HepG2 (cell line): Measurements from ENCODE around the gene ZNF277.

ENCODE experiments used
- CHD2 ChIP-seq: IDR thresholded peaks from 2 replicates; pipeline ENCODE4 v1.6.1; 2011; ENCODE audit warnings: low read depth, low read length, improper control_type of control experiment
- EZH2 ChIP-seq: conservative IDR thresholded peaks from 2 replicates; pipeline ENCODE4 v1.6.1; 2012; ENCODE audit warnings: mild to moderate bottlenecking, low read depth, low read length, moderate library complexity
- JUND ChIP-seq: sonication (generic); formaldehyde crosslinking; IDR thresholded peaks from 2 replicates; pipeline ENCODE4 v1.8.0; 2022; ENCODE audit warnings: mild to moderate bottlenecking, missing genetic modification reagents
- MAZ ChIP-seq, 2 experiments: sonication (generic) in 1 of 2; formaldehyde crosslinking in 1 of 2; IDR thresholded peaks; 2 replicates each; pipeline versions ENCODE4 v1.5.0 to v1.6.1; 2012 to 2020; ENCODE audit warnings: low read depth in 2 of 2, mild to moderate bottlenecking in 2 of 2, borderline replicate concordance in 1 of 2, improper control_type of control experiment in 1 of 2, low read length in 1 of 2, missing genetic modification reagents in 1 of 2, moderate library complexity in 1 of 2
- NR2F6 ChIP-seq, 2 experiments: IDR thresholded peaks; 2 replicates each; pipeline ENCODE4 v1.6.1; 2016; ENCODE audit warnings: antibody characterized with exemption in 1 of 2, mild to moderate bottlenecking in 1 of 2
- POLR2A ChIP-seq, 2 experiments: IDR thresholded peaks; 2 replicates each; pipeline ENCODE4 v1.6.1; 2011; ENCODE audit warnings: low read depth in 2 of 2, low read length in 2 of 2, mild to moderate bottlenecking in 1 of 2, moderate library complexity in 1 of 2; ENCODE audit not compliant: insufficient read depth in 1 of 2
- POLR2AphosphoS5 ChIP-seq: IDR thresholded peaks from 2 replicates; pipeline ENCODE4 v1.6.1; 2012; ENCODE audit warnings: low read depth, low read length
- TCF12 ChIP-seq, 2 experiments: fragments of 450-650 bp in 1 of 2; sonication (generic) in 1 of 2; formaldehyde crosslinking in 1 of 2; IDR thresholded peaks; 2 replicates each; pipeline versions ENCODE4 v1.6.1 to v1.8.0; 2017 to 2022; ENCODE audit warnings: antibody characterized with exemption in 1 of 2, mild to moderate bottlenecking in 1 of 2, missing genetic modification reagents in 1 of 2, moderate library complexity in 1 of 2
- ZBTB1 ChIP-seq: sonication (generic); formaldehyde crosslinking; IDR thresholded peaks from 2 replicates; pipeline ENCODE4 v1.4.0; 2020; ENCODE audit warnings: missing genetic modification reagents, borderline replicate concordance
- ZNF724P ChIP-seq: sonication (generic); formaldehyde crosslinking; IDR thresholded peaks from 2 replicates; pipeline ENCODE4 v1.8.0; 2022; ENCODE audit warnings: missing genetic modification reagents, borderline replicate concordance
- TF ChIP-seq, protein P1 (sequence below): sonication (generic); formaldehyde crosslinking; IDR thresholded peaks from 2 replicates; pipeline ENCODE4 v1.5.0; 2020; ENCODE audit warnings: mild to moderate bottlenecking, missing genetic modification reagents, moderate library complexity
- TF ChIP-seq, protein P2 (sequence below): IDR thresholded peaks from 2 replicates; pipeline ENCODE4 v1.6.1; 2012; ENCODE audit warnings: low read depth, low read length, improper control_type of control experiment
- TF ChIP-seq, protein P3 (sequence below), 2 experiments: sonication (generic) in 1 of 2; formaldehyde crosslinking in 1 of 2; IDR thresholded peaks; 2 replicates each; pipeline versions ENCODE4 v1.6.1 to v1.9.0; 2014 to 2022; ENCODE audit warnings: antibody characterized with exemption in 1 of 2, borderline replicate concordance in 1 of 2, inconsistent platforms in 1 of 2, low read depth in 1 of 2, missing genetic modification reagents in 1 of 2

DNA sequence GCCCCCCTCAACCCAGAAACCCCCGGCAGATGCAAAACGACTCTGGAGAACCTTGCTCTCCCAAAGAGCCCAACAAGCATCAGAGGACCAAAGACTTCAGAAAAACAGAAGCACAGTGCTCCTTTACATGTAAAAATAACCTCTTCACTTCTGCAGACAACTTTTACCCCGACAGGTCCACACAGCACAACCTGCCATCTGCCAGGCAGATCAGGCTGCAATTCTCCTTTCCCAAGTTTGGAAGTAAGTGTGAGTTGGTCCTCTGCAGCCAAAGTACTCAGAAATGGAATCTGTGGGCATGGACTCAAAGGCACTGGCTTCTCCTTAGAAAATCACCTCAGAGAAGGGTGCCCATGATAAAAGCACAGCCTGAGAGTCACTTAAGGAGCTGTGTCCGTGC, 26.3 kb upstream of the ZNF277 start:
- TF ChIP-seq ZBTB1 (CRISPR knock-in tag) (no peak), POLR2A (IDR thresholded peaks at IDR 0.05; ENCODE audit: insufficient read depth in 1 of 2, low read depth in 2 of 2, low read length in 2 of 2) (no peak), NR2F6 (IDR thresholded peaks at IDR 0.05) (no peak), NR2F6 (CRISPR knock-in tag; IDR thresholded peaks at IDR 0.05) (no peak), MAZ (IDR thresholded peaks at IDR 0.05; ENCODE audit: borderline replicate concordance, low read depth, low read length) (no peak), MAZ (CRISPR knock-in tag; IDR thresholded peaks at IDR 0.05; ENCODE audit: low read depth) (no peak), EZH2 (no peak), POLR2AphosphoS5 (no peak), TCF12 (IDR thresholded peaks at IDR 0.05) (no peak), TCF12 (CRISPR knock-in tag; IDR thresholded peaks at IDR 0.05) (no peak), ZNF724P (CRISPR knock-in tag) (no peak), JUND (CRISPR knock-in tag) (no peak), CHD2 (no peak)
- TF ChIP-seq, protein P1, sequence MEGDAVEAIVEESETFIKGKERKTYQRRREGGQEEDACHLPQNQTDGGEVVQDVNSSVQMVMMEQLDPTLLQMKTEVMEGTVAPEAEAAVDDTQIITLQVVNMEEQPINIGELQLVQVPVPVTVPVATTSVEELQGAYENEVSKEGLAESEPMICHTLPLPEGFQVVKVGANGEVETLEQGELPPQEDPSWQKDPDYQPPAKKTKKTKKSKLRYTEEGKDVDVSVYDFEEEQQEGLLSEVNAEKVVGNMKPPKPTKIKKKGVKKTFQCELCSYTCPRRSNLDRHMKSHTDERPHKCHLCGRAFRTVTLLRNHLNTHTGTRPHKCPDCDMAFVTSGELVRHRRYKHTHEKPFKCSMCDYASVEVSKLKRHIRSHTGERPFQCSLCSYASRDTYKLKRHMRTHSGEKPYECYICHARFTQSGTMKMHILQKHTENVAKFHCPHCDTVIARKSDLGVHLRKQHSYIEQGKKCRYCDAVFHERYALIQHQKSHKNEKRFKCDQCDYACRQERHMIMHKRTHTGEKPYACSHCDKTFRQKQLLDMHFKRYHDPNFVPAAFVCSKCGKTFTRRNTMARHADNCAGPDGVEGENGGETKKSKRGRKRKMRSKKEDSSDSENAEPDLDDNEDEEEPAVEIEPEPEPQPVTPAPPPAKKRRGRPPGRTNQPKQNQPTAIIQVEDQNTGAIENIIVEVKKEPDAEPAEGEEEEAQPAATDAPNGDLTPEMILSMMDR (CRISPR knock-in tag) = no peak
- TF ChIP-seq, protein P2, sequence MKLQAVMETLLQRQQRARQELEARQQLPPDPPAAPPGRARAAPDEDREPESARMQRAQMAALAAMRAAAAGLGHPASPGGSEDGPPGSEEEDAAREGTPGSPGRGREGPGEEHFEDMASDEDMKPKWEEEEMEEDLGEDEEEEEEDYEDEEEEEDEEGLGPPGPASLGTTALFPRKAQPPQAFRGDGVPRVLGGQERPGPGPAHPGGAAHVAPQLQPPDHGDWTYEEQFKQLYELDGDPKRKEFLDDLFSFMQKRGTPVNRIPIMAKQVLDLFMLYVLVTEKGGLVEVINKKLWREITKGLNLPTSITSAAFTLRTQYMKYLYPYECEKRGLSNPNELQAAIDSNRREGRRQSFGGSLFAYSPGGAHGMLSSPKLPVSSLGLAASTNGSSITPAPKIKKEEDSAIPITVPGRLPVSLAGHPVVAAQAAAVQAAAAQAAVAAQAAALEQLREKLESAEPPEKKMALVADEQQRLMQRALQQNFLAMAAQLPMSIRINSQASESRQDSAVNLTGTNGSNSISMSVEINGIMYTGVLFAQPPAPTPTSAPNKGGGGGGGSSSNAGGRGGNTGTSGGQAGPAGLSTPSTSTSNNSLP = no peak
- TF ChIP-seq, protein P3, sequence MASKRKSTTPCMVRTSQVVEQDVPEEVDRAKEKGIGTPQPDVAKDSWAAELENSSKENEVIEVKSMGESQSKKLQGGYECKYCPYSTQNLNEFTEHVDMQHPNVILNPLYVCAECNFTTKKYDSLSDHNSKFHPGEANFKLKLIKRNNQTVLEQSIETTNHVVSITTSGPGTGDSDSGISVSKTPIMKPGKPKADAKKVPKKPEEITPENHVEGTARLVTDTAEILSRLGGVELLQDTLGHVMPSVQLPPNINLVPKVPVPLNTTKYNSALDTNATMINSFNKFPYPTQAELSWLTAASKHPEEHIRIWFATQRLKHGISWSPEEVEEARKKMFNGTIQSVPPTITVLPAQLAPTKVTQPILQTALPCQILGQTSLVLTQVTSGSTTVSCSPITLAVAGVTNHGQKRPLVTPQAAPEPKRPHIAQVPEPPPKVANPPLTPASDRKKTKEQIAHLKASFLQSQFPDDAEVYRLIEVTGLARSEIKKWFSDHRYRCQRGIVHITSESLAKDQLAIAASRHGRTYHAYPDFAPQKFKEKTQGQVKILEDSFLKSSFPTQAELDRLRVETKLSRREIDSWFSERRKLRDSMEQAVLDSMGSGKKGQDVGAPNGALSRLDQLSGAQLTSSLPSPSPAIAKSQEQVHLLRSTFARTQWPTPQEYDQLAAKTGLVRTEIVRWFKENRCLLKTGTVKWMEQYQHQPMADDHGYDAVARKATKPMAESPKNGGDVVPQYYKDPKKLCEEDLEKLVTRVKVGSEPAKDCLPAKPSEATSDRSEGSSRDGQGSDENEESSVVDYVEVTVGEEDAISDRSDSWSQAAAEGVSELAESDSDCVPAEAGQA (IDR thresholded peaks at IDR 0.05; ENCODE audit: low read depth) = no peak
- TF ChIP-seq, protein P3 (CRISPR knock-in tag; IDR thresholded peaks at IDR 0.05; ENCODE audit: borderline replicate concordance) = no peak
